Astrocyte of the cerebellum (primary cell): Measurements from ENCODE around the gene NXPH1.

Source experiments
- DNase-seq: peaks from one replicate; pipeline ENCODE4 v3.0.0-alpha.2; 2011; ENCODE audit warnings: low read depth
- H3K4me3 ChIP-seq: 2 replicates; pipeline ENCODE4 v1.5.1; 2011; ENCODE audit warnings: mild to moderate bottlenecking, low read depth, low read length, moderate library complexity
- CTCF ChIP-seq: IDR thresholded peaks from 2 replicates; pipeline ENCODE4 v1.5.1; 2012; ENCODE audit warnings: low read length, low read depth, moderate library complexity, mild to moderate bottlenecking; ENCODE audit errors: missing control alignments
- in situ Hi-C: cut with HindIII; loops from 2 replicates; pipeline ENCODE4 v1.10.0; 2017; ENCODE audit warnings: low sequenced_read_pairs

The NXPH1 gene

GRCh38 chr7:8536431-8536830, 103.0 kb downstream of the NXPH1 start:
- in situ Hi-C loops, result no loop called here
- TF ChIP-seq CTCF, result no peak
- no peak overlapping the region for H3K4me3 ChIP-seq
- no peak for DNase-seq

- in situ Hi-C loops, result no loop called here
These were observed 115.6 kb downstream of the NXPH1 start for GRCh38 chr7:8549046-8549445.

GRCh38 chr7:8560501-8560900, 127.1 kb downstream of the NXPH1 start:
- no peak for TF ChIP-seq CTCF
- in situ Hi-C loops, result no loop called here
- H3K4me3 ChIP-seq, result no peak overlapping the region
- DNase-seq, result no peak

More at GRCh38 chr7:8549046-8549445, 115.6 kb downstream of the NXPH1 start:
- TF ChIP-seq CTCF, result no peak
- DNase-seq, result no peak
- H3K4me3 ChIP-seq, result no peak overlapping the region

- no peak for TF ChIP-seq CTCF
- no peak for DNase-seq
- no peak overlapping the region for H3K4me3 ChIP-seq
- in situ Hi-C loops, result no loop called here
These were observed 128.0 kb downstream of the NXPH1 start for GRCh38 chr7:8561449-8561848.

- H3K4me3 ChIP-seq, result no peak overlapping the region
- no peak for TF ChIP-seq CTCF
- no peak for DNase-seq
- in situ Hi-C loops, result no loop called here
These were observed 130.9 kb downstream of the NXPH1 start for GRCh38 chr7:8564281-8564680.

GRCh38 chr7:8566016-8566415, 132.6 kb downstream of the NXPH1 start:
- in situ Hi-C loops, result no loop called here
- DNase-seq, result no peak
- no peak for TF ChIP-seq CTCF
- H3K4me3 ChIP-seq, result no peak overlapping the region

- no peak for TF ChIP-seq CTCF
- DNase-seq, result no peak
- no peak overlapping the region for H3K4me3 ChIP-seq
- in situ Hi-C loops, result no loop called here
These were observed 134.2 kb downstream of the NXPH1 start for GRCh38 chr7:8567626-8568025.
